GM19468 (cell line): ENCODE results near the gene MYBPC1.

ENCODE experiments used
- ATAC-seq: cut with Tn5 transposase; IDR thresholded peaks from one replicate; pipeline ENCODE4 v1.9.1; 2021; ENCODE audit warnings: mild to moderate bottlenecking, moderate library complexity, moderate number of reproducible peaks; ENCODE audit not compliant: unreplicated experiment; ENCODE audit errors: extremely low read depth

The MYBPC1 gene

GRCh38 chr12:101686176-101686575 lies 91.4 kb downstream of the MYBPC1 start:
- ATAC-seq = no peak

- no peak for ATAC-seq
These were observed 95.8 kb downstream of the MYBPC1 start for GRCh38 chr12:101690544-101691098.

GRCh38 chr12:101691503-101692096 lies 96.8 kb downstream of the MYBPC1 start:
- no peak for ATAC-seq

- no peak for ATAC-seq
These were observed 99.6 kb downstream of the MYBPC1 start for GRCh38 chr12:101694297-101694848.

- no peak for ATAC-seq
These were observed 100.2 kb downstream of the MYBPC1 start for GRCh38 chr12:101694986-101695385.

- no peak for ATAC-seq
These were observed 100.9 kb downstream of the MYBPC1 start for GRCh38 chr12:101695706-101696105.

- no peak for ATAC-seq
These were observed 101.8 kb downstream of the MYBPC1 start for GRCh38 chr12:101696251-101697196.

GRCh38 chr12:101697197-101697929 lies 102.6 kb downstream of the MYBPC1 start, which contains the start of gene CHPT1:
TSS of gene CHPT1 (plus strand) at chr12:101697640. CDS start at chr12:101697862, 222 bp downstream.
- ATAC-seq = peak; percentile 41

- ATAC-seq = peak; percentile 8
These were observed 103.4 kb downstream of the MYBPC1 start for GRCh38 chr12:101697930-101698799.

- ATAC-seq = no peak
These were observed 104.1 kb downstream of the MYBPC1 start for GRCh38 chr12:101698800-101699347.

- no peak for ATAC-seq
These were observed 105.6 kb downstream of the MYBPC1 start for GRCh38 chr12:101700299-101700820.

GRCh38 chr12:101703487-101703886 lies 108.7 kb downstream of the MYBPC1 start:
- no peak for ATAC-seq

GRCh38 chr12:101706403-101706802 lies 111.6 kb downstream of the MYBPC1 start:
- ATAC-seq = no peak

GRCh38 chr12:101707131-101707782 lies 112.5 kb downstream of the MYBPC1 start:
- no peak for ATAC-seq

- no peak for ATAC-seq
These were observed 115.5 kb downstream of the MYBPC1 start for GRCh38 chr12:101710288-101710687.

- no peak for ATAC-seq
These were observed 118.4 kb downstream of the MYBPC1 start for GRCh38 chr12:101713059-101713682.

GRCh38 chr12:101713930-101714329 lies 119.2 kb downstream of the MYBPC1 start:
- ATAC-seq = no peak
